Mammary epithelial cell (primary cell): ENCODE results near the gene TMEM163.

ENCODE experiments used
- EZH2 ChIP-seq: IDR thresholded peaks from 2 replicates; pipeline ENCODE4 v1.6.1; 2012; ENCODE audit warnings: low read length, inconsistent platforms, borderline replicate concordance
- TF ChIP-seq, protein P1 (sequence below), 2 donors: IDR thresholded peaks in 1 of 2; conservative IDR thresholded peaks in 1 of 2; 2 replicates each; pipeline ENCODE4 v1.5.1; 2011 to 2012; ENCODE audit warnings: inconsistent platforms in 2 of 2, low read length in 2 of 2, mild to moderate bottlenecking in 2 of 2, control low read depth in 1 of 2, low read depth in 1 of 2; ENCODE audit not compliant: insufficient read depth in 1 of 2; ENCODE audit errors: extremely low read depth in 1 of 2

DNA sequence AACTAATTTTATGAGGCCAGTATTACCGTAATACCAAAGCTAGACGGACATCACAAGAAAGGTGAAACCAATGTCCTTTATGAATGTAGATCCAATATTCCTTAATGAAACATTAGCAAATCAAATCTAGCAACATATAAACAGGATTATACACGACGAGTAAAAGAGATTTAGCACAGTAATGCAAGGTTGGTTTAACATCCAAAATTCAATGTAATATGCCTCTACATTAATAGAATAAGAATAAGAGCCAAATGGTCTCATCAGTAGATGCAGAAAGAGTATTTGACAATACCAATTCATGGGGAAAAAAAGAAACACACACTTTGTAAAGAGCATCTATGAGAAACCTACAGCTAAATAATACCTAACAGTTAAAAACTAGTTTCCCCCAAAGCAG, 99.5 kb downstream of the TMEM163 start:
- TF ChIP-seq, protein P1, sequence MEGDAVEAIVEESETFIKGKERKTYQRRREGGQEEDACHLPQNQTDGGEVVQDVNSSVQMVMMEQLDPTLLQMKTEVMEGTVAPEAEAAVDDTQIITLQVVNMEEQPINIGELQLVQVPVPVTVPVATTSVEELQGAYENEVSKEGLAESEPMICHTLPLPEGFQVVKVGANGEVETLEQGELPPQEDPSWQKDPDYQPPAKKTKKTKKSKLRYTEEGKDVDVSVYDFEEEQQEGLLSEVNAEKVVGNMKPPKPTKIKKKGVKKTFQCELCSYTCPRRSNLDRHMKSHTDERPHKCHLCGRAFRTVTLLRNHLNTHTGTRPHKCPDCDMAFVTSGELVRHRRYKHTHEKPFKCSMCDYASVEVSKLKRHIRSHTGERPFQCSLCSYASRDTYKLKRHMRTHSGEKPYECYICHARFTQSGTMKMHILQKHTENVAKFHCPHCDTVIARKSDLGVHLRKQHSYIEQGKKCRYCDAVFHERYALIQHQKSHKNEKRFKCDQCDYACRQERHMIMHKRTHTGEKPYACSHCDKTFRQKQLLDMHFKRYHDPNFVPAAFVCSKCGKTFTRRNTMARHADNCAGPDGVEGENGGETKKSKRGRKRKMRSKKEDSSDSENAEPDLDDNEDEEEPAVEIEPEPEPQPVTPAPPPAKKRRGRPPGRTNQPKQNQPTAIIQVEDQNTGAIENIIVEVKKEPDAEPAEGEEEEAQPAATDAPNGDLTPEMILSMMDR (conservative IDR thresholded peaks at IDR 0.05 in 1 of 2, IDR thresholded peaks at IDR 0.05 in 1 of 2; ENCODE audit: extremely low read depth in 1 of 2, insufficient read depth in 1 of 2, low read depth in 1 of 2, low read length in 2 of 2), result no peak
- TF ChIP-seq EZH2, result no peak
